Esophagus muscularis mucosa (tissue), 4 donors: ENCODE data around the gene SLAMF7. TPM values are rescaled to one million over a fixed set of nuclear protein-coding genes. Genes with fewer than 3 reads are reported as not detected.

Source experiments
- DNase-seq: peaks from one replicate; pipeline ENCODE4 v3.0.0-alpha.2; 2017; ENCODE audit errors: extremely low spot score
- H3K27ac ChIP-seq, 4 donors: fragments of 200-600 bp; sonication (generic); replicated peaks in 1 of 4; 1 replicate in 3 of 4; 2 replicates in 1 of 4; pipeline ENCODE4 v1.5.1; 2016 to 2019; ENCODE audit warnings: mild to moderate bottlenecking in 1 of 4
- H3K27me3 ChIP-seq, 4 donors: fragments of 200-600 bp; sonication (generic); one replicate each; pipeline versions ENCODE4 v1.5.1 to v1.6.0; 2016 to 2019
- H3K36me3 ChIP-seq, 4 donors: fragments of 200-600 bp; sonication (generic); one replicate each; pipeline ENCODE4 v1.5.1; 2016 to 2019
- H3K4me1 ChIP-seq, 4 donors: fragments of 200-600 bp; sonication (generic); one replicate each; pipeline ENCODE4 v1.5.1; 2016 to 2019
- H3K4me3 ChIP-seq, 4 donors: fragments of 200-600 bp; sonication (generic); 1 replicate in 2 of 4; 2 replicates in 2 of 4; pipeline ENCODE4 v1.5.1; 2016 to 2019; ENCODE audit warnings: mild to moderate bottlenecking in 4 of 4, moderate library complexity in 1 of 4
- H3K9me3 ChIP-seq, 4 donors: fragments of 200-600 bp; sonication (generic); 1 replicate in 3 of 4; 2 replicates in 1 of 4; pipeline ENCODE4 v1.5.1; 2016 to 2019
- CTCF ChIP-seq, 3 experiments: fragments of 200-600 bp in 2 of 3; fragments of 450-650 bp in 1 of 3; sonication (generic) in 2 of 3; IDR thresholded peaks; one replicate each; pipeline ENCODE4 v1.5.1; 2017 to 2019; ENCODE audit warnings: antibody characterized with exemption in 3 of 3, mild to moderate bottlenecking in 2 of 3, moderate library complexity in 1 of 3
- EP300 ChIP-seq: sonication (generic); formaldehyde crosslinking; IDR thresholded peaks from one replicate; pipeline ENCODE4 v1.6.1; 2017; ENCODE audit warnings: antibody characterized with exemption
- POLR2A ChIP-seq: fragments of 450-650 bp; IDR thresholded peaks from one replicate; pipeline ENCODE4 v1.6.1; 2017; ENCODE audit warnings: antibody characterized with exemption, moderate library complexity, mild to moderate bottlenecking, low read depth
- POLR2AphosphoS5 ChIP-seq, 2 donors: sonication (generic); formaldehyde crosslinking; IDR thresholded peaks; one replicate each; pipeline ENCODE4 v1.6.1; 2017; ENCODE audit warnings: antibody characterized with exemption in 2 of 2
- WGBS: methylation state at CpG from one replicate; pipeline ENCODE4 v1.1.5; 2018; 5-methylcytosine and 5-hydroxymethylcytosine counted together
- intact Hi-C: fragments of 100-400 bp; cut with DNase I; formaldehyde crosslinking; loops from one replicate; pipeline ENCODE4 v1.15.1; 2023
- total RNA-seq, 4 donors: library from RNA; depleted of rRNA; stranded (reverse); fragments of >200 nt; gene quantifications; one replicate each; pipeline versions ENCODE4 v1.1.0 to v1.2.1, GENCODE V29; 2016

SLAMF7 gene
- total RNA-seq, 4 donors from 2014 or later = 0.06 to 1.3 (median 0.47) TPM

DNA sequence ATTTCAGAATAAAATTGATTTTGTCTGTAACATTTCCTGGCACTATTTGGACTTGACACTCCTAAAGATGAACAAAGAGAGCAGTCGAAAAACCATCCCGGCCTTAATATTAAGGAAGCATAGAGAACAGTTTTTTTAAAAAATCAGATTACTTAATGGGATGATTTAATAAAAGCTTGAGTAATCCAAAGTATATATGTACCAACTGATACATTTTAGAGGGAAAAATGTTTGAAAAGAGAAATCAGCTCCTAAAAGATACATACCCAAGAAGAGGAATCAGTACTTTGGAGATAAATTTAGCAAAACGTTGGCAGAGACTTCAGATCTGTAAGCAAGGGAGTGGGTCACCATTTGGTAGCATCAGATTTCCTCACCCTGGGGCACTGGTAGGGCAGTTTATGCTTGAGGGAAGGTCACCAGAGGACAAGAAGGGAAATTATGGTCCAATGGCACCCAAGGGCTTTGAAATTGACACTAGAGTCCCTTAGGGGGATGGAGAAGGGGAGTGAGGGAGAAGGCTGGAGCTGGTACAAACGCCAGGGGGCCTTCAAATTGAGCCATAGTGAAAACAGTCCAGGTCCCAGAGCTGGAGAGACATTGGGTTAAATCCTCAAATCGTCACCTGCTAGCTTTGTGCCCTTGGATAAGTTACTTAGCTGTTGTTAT, 5.9 kb downstream of the SLAMF7 start:
- 62% methylated on average over 5 of the region's 5 CpGs for WGBS
- H3K36me3 ChIP-seq = no peaks in the 10 kb centered on the region
- intact Hi-C loops = no loop called here
- TF ChIP-seq EP300 (no peak), CTCF (IDR thresholded peaks at IDR 0.05) (no peak), POLR2AphosphoS5 (IDR thresholded peaks at IDR 0.05) (no peak), POLR2A (no peak)
- H3K4me3 ChIP-seq = no peak overlapping the region
- H3K27me3 ChIP-seq = peaks cover 0 to 8% (median 0%) of the 10 kb centered on the region in 4 donors
- no peaks in the 10 kb centered on the region for H3K9me3 ChIP-seq
- no peaks in the 10 kb centered on the region for H3K4me1 ChIP-seq
- no peak overlapping the region for H3K27ac ChIP-seq
- DNase-seq = no peak

- 47% methylated on average over 1 of the region's 1 CpG for WGBS
These were observed 6.5 kb downstream of the SLAMF7 start for GRCh38 chr1:160745551-160745950.

GRCh38 chr1:160746836-160747500, 7.9 kb downstream of the SLAMF7 start:
- no peaks in the 10 kb centered on the region for H3K9me3 ChIP-seq
- H3K4me1 ChIP-seq = no peaks in the 10 kb centered on the region
- no peak for DNase-seq
- no peak overlapping the region for H3K4me3 ChIP-seq
- TF ChIP-seq CTCF (IDR thresholded peaks at IDR 0.05) = no peak
- TF ChIP-seq POLR2AphosphoS5 (IDR thresholded peaks at IDR 0.05) = no peak
- TF ChIP-seq EP300 = no peak
- no peak for TF ChIP-seq POLR2A
- 84% methylated on average over 7 of the region's 7 CpGs for WGBS
- H3K36me3 ChIP-seq = no peaks in the 10 kb centered on the region
- no peak overlapping the region for H3K27ac ChIP-seq
- intact Hi-C loops = no loop called here
- peaks cover 0 to 17% (median 0%) of the 10 kb centered on the region in 4 donors for H3K27me3 ChIP-seq

More at GRCh38 chr1:160745551-160745950, 6.5 kb downstream of the SLAMF7 start:
- DNase-seq = no peak
- no peaks in the 10 kb centered on the region for H3K9me3 ChIP-seq
- H3K36me3 ChIP-seq = no peaks in the 10 kb centered on the region
- no peaks in the 10 kb centered on the region for H3K4me1 ChIP-seq
- TF ChIP-seq POLR2A (no peak), POLR2AphosphoS5 (IDR thresholded peaks at IDR 0.05) (no peak), CTCF (IDR thresholded peaks at IDR 0.05) (no peak), EP300 (no peak)
- H3K4me3 ChIP-seq = no peak overlapping the region
- no peak overlapping the region for H3K27ac ChIP-seq
- intact Hi-C loops = no loop called here
- peaks cover 0 to 14% (median 0%) of the 10 kb centered on the region in 4 donors for H3K27me3 ChIP-seq

DNA sequence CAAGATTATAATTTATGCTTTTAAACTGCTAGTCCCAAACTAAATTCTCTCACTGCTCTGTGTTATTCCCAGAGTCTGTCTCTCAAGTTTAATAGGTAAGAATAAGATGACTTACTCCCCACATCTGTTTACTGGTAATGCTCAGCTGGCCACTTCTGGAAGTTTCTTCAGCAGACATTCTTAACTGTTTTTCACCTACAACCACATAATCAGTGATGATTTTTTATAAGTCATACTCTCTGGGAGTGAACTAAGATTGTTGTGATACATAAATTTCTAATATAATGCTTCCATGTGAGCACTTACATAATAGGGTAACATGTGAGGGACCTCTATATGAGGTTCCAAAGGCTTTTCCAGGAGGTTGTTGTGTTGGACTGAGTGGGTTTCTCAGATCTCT, 8.7 kb downstream of the SLAMF7 start:
- Histone ChIP-seq H3K27me3 (peaks cover 0 to 21% (median 0%) of the 10 kb centered on the region in 4 donors), H3K36me3 (no peaks in the 10 kb centered on the region), H3K4me3 (no peak overlapping the region), H3K27ac (no peak overlapping the region), H3K9me3 (no peaks in the 10 kb centered on the region), H3K4me1 (no peaks in the 10 kb centered on the region)
- DNase-seq = no peak
- no peak for TF ChIP-seq POLR2AphosphoS5 (IDR thresholded peaks at IDR 0.05)
- no peak for TF ChIP-seq POLR2A
- intact Hi-C loops = no loop called here

- peaks cover 0 to 23% (median 0%) of the 10 kb centered on the region in 4 donors for H3K27me3 ChIP-seq
- intact Hi-C loops = no loop called here
- H3K36me3 ChIP-seq = no peaks in the 10 kb centered on the region
- H3K27ac ChIP-seq = no peak overlapping the region
- 76% methylated on average over 10 of the region's 10 CpGs for WGBS
- H3K4me1 ChIP-seq = no peaks in the 10 kb centered on the region
- TF ChIP-seq POLR2A (no peak), EP300 (no peak), POLR2AphosphoS5 (IDR thresholded peaks at IDR 0.05) (no peak), CTCF (IDR thresholded peaks at IDR 0.05) (no peak)
- no peak for DNase-seq
- H3K9me3 ChIP-seq = no peaks in the 10 kb centered on the region
- H3K4me3 ChIP-seq = no peak overlapping the region
These were observed 9.3 kb downstream of the SLAMF7 start for GRCh38 chr1:160748181-160748877.
